A549 (cell line): ENCODE measurements around the gene ADARB2. TPM values are rescaled to one million over a fixed set of nuclear protein-coding genes. Genes with fewer than 3 reads are reported as not detected.

ENCODE experiments used
- ATAC-seq, 2 experiments: fragments of 200-7000 bp in 1 of 2; fragments of >200 bp in 1 of 2; cut with Nextera tagmentation in 1 of 2; cut with Tn5 transposase in 1 of 2; 3 replicates each; pipeline versions ENCODE4 v1.8.0 to v1.9.1; 2018 to 2020; ENCODE audit warnings: mild to moderate bottlenecking in 1 of 2, moderate library complexity in 1 of 2
- CTCF ChIA-PET: fragments of 300-600 bp; sonication (Branson Sonifier 250); formaldehyde crosslinking; extraction: SDS; loops from one replicate; lab custom pipeline; 2021; ENCODE audit warnings: antibody characterized with exemption, inconsistent platforms; lab: Yijun Ruan, JAX
- POLR2A ChIA-PET: fragments of 350-600 bp; formaldehyde crosslinking; extraction: SDS; loops from one replicate; lab custom pipeline; 2021; ENCODE audit warnings: antibody characterized with exemption, inconsistent platforms; lab: Yijun Ruan, JAX
- DNase-seq, 2 experiments: peaks; one replicate each; pipeline versions ENCODE4 v3.0.0 to v3.0.0-alpha.2; 2011 to 2016; ENCODE audit warnings: low read depth in 1 of 2, low spot score in 1 of 2
- FAIRE-seq: peaks from 2 replicates; lab custom pipeline; 2011; peaks lifted over from hg19 to GRCh38; lab: Jason Lieb, UNC
- H3K27ac ChIP-seq, 2 experiments: fragments of >200 bp; sonication (Bioruptor Twin); formaldehyde crosslinking; 3 replicates each; pipeline ENCODE4 v1.5.1; 2016 to 2017
- H3K4me1 ChIP-seq: fragments of >200 bp; sonication (Bioruptor Twin); formaldehyde crosslinking; 3 replicates; pipeline ENCODE4 v1.6.1; 2016
- H3K4me2 ChIP-seq: fragments of >200 bp; sonication (Bioruptor Twin); formaldehyde crosslinking; 3 replicates; pipeline ENCODE4 v1.6.1; 2016
- H3K4me3 ChIP-seq: fragments of >200 bp; sonication (Bioruptor Twin); formaldehyde crosslinking; 3 replicates; pipeline ENCODE4 v1.5.1; 2016
- H3K9me3 ChIP-seq: fragments of >200 bp; sonication (Bioruptor Twin); formaldehyde crosslinking; 3 replicates; pipeline ENCODE4 v1.6.1; 2016
- BCL3 ChIP-seq: fragments of >200 bp; sonication (Bioruptor Twin); formaldehyde crosslinking; IDR thresholded peaks from 3 replicates; pipeline ENCODE4 v1.6.1; 2016
- CBX2 ChIP-seq: fragments of 200-600 bp; sonication (generic); IDR thresholded peaks from 2 replicates; pipeline ENCODE4 v1.6.1; 2016; ENCODE audit warnings: low read depth, mild to moderate bottlenecking, borderline replicate concordance
- CHD2 ChIP-seq: fragments of 150-350 bp; IDR thresholded peaks from 2 replicates; pipeline ENCODE4 v1.6.1; 2014; ENCODE audit warnings: low read length; ENCODE audit not compliant: partially characterized antibody
- EHMT2 ChIP-seq: fragments of 200-600 bp; sonication (generic); IDR thresholded peaks from 2 replicates; pipeline ENCODE4 v1.6.1; 2016; ENCODE audit warnings: antibody characterized with exemption, low read depth, mild to moderate bottlenecking, moderate library complexity
- FOSB ChIP-seq: fragments of 250-450 bp; sonication (Bioruptor Pico); IDR thresholded peaks from 2 replicates; pipeline ENCODE4 v1.5.0; 2020; ENCODE audit warnings: mild to moderate bottlenecking, moderate library complexity
- FOSL2 ChIP-seq, 2 experiments: fragments of 450-650 bp in 1 of 2; fragments of >200 bp in 1 of 2; sonication (Bioruptor Twin) in 1 of 2; formaldehyde crosslinking; IDR thresholded peaks; 2 replicates each; pipeline versions ENCODE4 v1.5.0 to v1.6.1; 2016 to 2020; ENCODE audit warnings: mild to moderate bottlenecking in 1 of 2, moderate library complexity in 1 of 2
- FOXS1 ChIP-seq: fragments of 250-450 bp; sonication (Bioruptor Pico); IDR thresholded peaks from 2 replicates; pipeline ENCODE4 v1.5.0; 2020; ENCODE audit warnings: mild to moderate bottlenecking, moderate library complexity
- HOXA7 ChIP-seq: fragments of 250-450 bp; sonication (Bioruptor Pico); IDR thresholded peaks from 2 replicates; pipeline ENCODE4 v1.5.0; 2020; ENCODE audit warnings: mild to moderate bottlenecking, moderate library complexity
- JUN ChIP-seq, 2 experiments: fragments of >200 bp; sonication (Bioruptor Twin); formaldehyde crosslinking; IDR thresholded peaks; 2 replicates in 1 of 2; 3 replicates in 1 of 2; pipeline ENCODE4 v1.6.1; 2016 to 2017
- KDM1A ChIP-seq: fragments of 200-600 bp; sonication (generic); IDR thresholded peaks from 2 replicates; pipeline ENCODE4 v1.6.1; 2016; ENCODE audit warnings: low read depth, mild to moderate bottlenecking
- MAX ChIP-seq: IDR thresholded peaks from 2 replicates; pipeline ENCODE4 v1.6.1; 2012
- MYC ChIP-seq: IDR thresholded peaks from 2 replicates; pipeline ENCODE4 v1.6.1; 2012; ENCODE audit warnings: mild to moderate bottlenecking, inconsistent platforms, low read length, improper control_type of control experiment, borderline replicate concordance
- PBX3 ChIP-seq: IDR thresholded peaks from 2 replicates; pipeline ENCODE4 v1.6.1; 2012
- POLR2A ChIP-seq: IDR thresholded peaks from 2 replicates; pipeline ENCODE4 v1.6.1; 2012; ENCODE audit warnings: mild to moderate bottlenecking, low read length
- RCOR1 ChIP-seq: fragments of 150-350 bp; IDR thresholded peaks from 2 replicates; pipeline ENCODE4 v1.6.1; 2014; ENCODE audit warnings: antibody characterized with exemption, low read length, low read depth
- RFX5 ChIP-seq: fragments of 450-650 bp; IDR thresholded peaks from 2 replicates; pipeline ENCODE4 v1.7.1; 2014; ENCODE audit warnings: antibody characterized with exemption, mild to moderate bottlenecking, moderate library complexity
- TFCP2L1 ChIP-seq: fragments of 250-450 bp; sonication (Bioruptor Pico); IDR thresholded peaks from 2 replicates; pipeline ENCODE4 v1.5.0; 2021; ENCODE audit warnings: mild to moderate bottlenecking
- ZC3H11A ChIP-seq: fragments of 450-650 bp; IDR thresholded peaks from 2 replicates; pipeline ENCODE4 v1.6.1; 2014; ENCODE audit warnings: antibody characterized with exemption, mild to moderate bottlenecking
- ZSCAN20 ChIP-seq: fragments of 250-450 bp; sonication (Bioruptor Pico); IDR thresholded peaks from 2 replicates; pipeline ENCODE4 v1.8.0; 2022; ENCODE audit warnings: mild to moderate bottlenecking, moderate library complexity
- WGBS: methylation state at CpG from one replicate; pipeline ENCODE4 v1.1.6; 2017; ENCODE audit errors: missing lambda C conversion rate; 5-methylcytosine and 5-hydroxymethylcytosine counted together
- polyA plus RNA-seq, 4 experiments: library from polyadenylated mRNA; depleted of rRNA in 3 of 4; stranded (reverse); fragments of >200 nt; fragmentation: RNase III in 1 of 4; extraction: RNeasy Plus Mini Kit Qiagen cat#74134 plus additional on column Dnase treatment in 1 of 4; gene quantifications; 2 replicates in 3 of 4; 3 replicates in 1 of 4; pipeline ENCODE4 v1.2.3, GENCODE V29; 2011 to 2017

The ADARB2 gene
- polyA plus RNA-seq, 2 of the 4 experiments (the other 2 are of a cell fraction), result not detected

- no peak overlapping the region for H3K27ac ChIP-seq
- TF ChIP-seq POLR2A (no peak), EHMT2 (no peak), MAX (no peak), CHD2 (no peak), FOSB (CRISPR knock-in tag) (no peak), TFCP2L1 (no peak), KDM1A (no peak), HOXA7 (no peak)
- TF ChIP-seq, all 56 proteins: peak for 0
- no peaks in the 10 kb centered on the region for H3K4me1 ChIP-seq
- no peak for DNase-seq
- no peaks in the 10 kb centered on the region for H3K9me3 ChIP-seq
- ATAC-seq, result no peak
- FAIRE-seq, result no peak
- POLR2A ChIA-PET, result no interaction called here
- no peak overlapping the region for H3K4me2 ChIP-seq
- H3K4me3 ChIP-seq, result no peak overlapping the region
- CTCF ChIA-PET, result no interaction called here
- WGBS, result 25% methylated on average over 14 of the region's 14 CpGs
Observed at GRCh38 chr10:1605999-1606940, 131.1 kb downstream of the ADARB2 start.

- H3K4me3 ChIP-seq, result no peak overlapping the region
- POLR2A ChIA-PET, result no interaction called here
- no peak for FAIRE-seq
- H3K9me3 ChIP-seq, result no peaks in the 10 kb centered on the region
- WGBS, result 0% methylated on average over 4 of the region's 5 CpGs
- H3K4me1 ChIP-seq, result no peaks in the 10 kb centered on the region
- ATAC-seq, result no peak
- no peak for DNase-seq
- no peak overlapping the region for H3K4me2 ChIP-seq
- TF ChIP-seq FOSL2 (IDR thresholded peaks at IDR 0.05) (no peak), FOSL2 (CRISPR knock-in tag; IDR thresholded peaks at IDR 0.05) (no peak)
- CTCF ChIA-PET, result no interaction called here
- H3K27ac ChIP-seq, result no peak overlapping the region
Observed at GRCh38 chr10:1605121-1605520, 132.2 kb downstream of the ADARB2 start.

- ATAC-seq (no peak), FAIRE-seq (no peak), DNase-seq (no peak)
- 24% methylated on average over 7 of the region's 7 CpGs for WGBS
- H3K9me3 ChIP-seq, result no peaks in the 10 kb centered on the region
- H3K4me1 ChIP-seq, result no peaks in the 10 kb centered on the region
- CTCF ChIA-PET, result no interaction called here
- TF ChIP-seq MYC (no peak), RCOR1 (no peak), FOSL2 (IDR thresholded peaks at IDR 0.05) (no peak), FOSL2 (CRISPR knock-in tag; IDR thresholded peaks at IDR 0.05) (no peak), KDM1A (no peak), JUN (IDR thresholded peaks at IDR 0.05) (no peak), BCL3 (no peak), CBX2 (no peak), FOXS1 (CRISPR knock-in tag) (no peak), RFX5 (no peak), POLR2A (no peak), ZC3H11A (no peak), ZSCAN20 (CRISPR knock-in tag) (no peak), PBX3 (no peak)
- POLR2A ChIA-PET, result no interaction called here
- no peak overlapping the region for H3K4me3 ChIP-seq
- H3K4me2 ChIP-seq, result no peak overlapping the region
- no peak overlapping the region for H3K27ac ChIP-seq
Observed at GRCh38 chr10:1604246-1604645, 133.1 kb downstream of the ADARB2 start.
